Measurements from ENCODE around the gene FAM177B.

The FAM177B gene

GRCh38 chr1:222736972-222737371 lies at the start of gene FAM177B:
FAM177B (plus strand) TSS chr1:222737202; CDS start chr1:222746546, 9,344 bp downstream.
- no peak for TF ChIP-seq CTBP1 (IDR thresholded peaks at IDR 0.05; ENCODE audit: borderline replicate concordance)
- no peak for TF ChIP-seq ZNF384 (IDR thresholded peaks at IDR 0.05)
- TF ChIP-seq FOXK2 (IDR thresholded peaks at IDR 0.05) = no peak
- no peak for TF ChIP-seq ELF4 (IDR thresholded peaks at IDR 0.05)
- no peak for TF ChIP-seq NFRKB (IDR thresholded peaks at IDR 0.05)
- TF ChIP-seq SP1 (IDR thresholded peaks at IDR 0.05) = no peak
- no peak for TF ChIP-seq SUZ12 (IDR thresholded peaks at IDR 0.05)
- TF ChIP-seq ARNT (IDR thresholded peaks at IDR 0.05) = no peak
- no peak for TF ChIP-seq LEF1 (IDR thresholded peaks at IDR 0.05; ENCODE audit: borderline replicate concordance)
- no peak for TF ChIP-seq HDGF (IDR thresholded peaks at IDR 0.05; ENCODE audit: borderline replicate concordance)
- TF ChIP-seq L3MBTL2 (conservative IDR thresholded peaks at IDR 0.05) = no peak
- TF ChIP-seq TARDBP (IDR thresholded peaks at IDR 0.05) = no peak
- no peak for TF ChIP-seq FOXM1 (IDR thresholded peaks at IDR 0.05; ENCODE audit: borderline replicate concordance)
- no peak for TF ChIP-seq PKNOX1 (IDR thresholded peaks at IDR 0.05)
- no peak for TF ChIP-seq FOXA1 (IDR thresholded peaks at IDR 0.05)
- ChIA-PET CTCF (interaction anchor here (0.6 to 1.9 kb wide), 2 partner anchors 269 to 353 kb away, joined by 3 to 5 read pairs; no protein-coding TSS in a partner anchor), POLR2A (interaction anchor here (1.6 kb wide), 1 partner anchor 24 kb away, joined by 4 read pairs; no protein-coding TSS in a partner anchor)
- no peak for DNase-seq (ENCODE audit: extremely low spot score)

GRCh38 chr1:222691016-222691415 lies 46.0 kb upstream of the FAM177B start:
- DNase-seq (ENCODE audit: extremely low spot score) = no peak

GRCh38 chr1:222694927-222695326 lies 42.1 kb upstream of the FAM177B start:
- CTCF ChIA-PET = interaction anchor here (1.2 kb wide), 1 partner anchor 429 kb away, joined by 3 read pairs; no protein-coding TSS in a partner anchor

More at GRCh38 chr1:222691016-222691415, 46.0 kb upstream of the FAM177B start:
- TF ChIP-seq FOXM1 (IDR thresholded peaks at IDR 0.05; ENCODE audit: borderline replicate concordance) = no peak
- no peak for TF ChIP-seq HDGF (IDR thresholded peaks at IDR 0.05; ENCODE audit: borderline replicate concordance)
- no peak for TF ChIP-seq BHLHE40 (IDR thresholded peaks at IDR 0.05; ENCODE audit: borderline replicate concordance)
- TF ChIP-seq ARNT (IDR thresholded peaks at IDR 0.05) = no peak
- TF ChIP-seq FOXK2 (IDR thresholded peaks at IDR 0.05) = no peak
- TF ChIP-seq FOXA1 (IDR thresholded peaks at IDR 0.05) = no peak
- no peak for TF ChIP-seq SUZ12 (IDR thresholded peaks at IDR 0.05)
- no peak for TF ChIP-seq CTBP1 (IDR thresholded peaks at IDR 0.05; ENCODE audit: borderline replicate concordance)
- no peak for TF ChIP-seq PKNOX1 (IDR thresholded peaks at IDR 0.05)
- no peak for TF ChIP-seq NFRKB (IDR thresholded peaks at IDR 0.05)
- no peak for TF ChIP-seq TARDBP (IDR thresholded peaks at IDR 0.05)
- no peak for TF ChIP-seq L3MBTL2 (conservative IDR thresholded peaks at IDR 0.05)
- no peak for TF ChIP-seq ZNF384 (IDR thresholded peaks at IDR 0.05)
- ChIA-PET CTCF (no interaction called here), POLR2A (no interaction called here)

GRCh38 chr1:222696741-222697140 lies 40.3 kb upstream of the FAM177B start:
- CTCF ChIA-PET = no interaction called here
- POLR2A ChIA-PET = no interaction called here
- no peak for DNase-seq (ENCODE audit: extremely low spot score)
- TF ChIP-seq ELF4 (IDR thresholded peaks at IDR 0.05) (no peak), FOXA1 (IDR thresholded peaks at IDR 0.05) (no peak), BHLHE40 (IDR thresholded peaks at IDR 0.05; ENCODE audit: borderline replicate concordance) (no peak), TARDBP (IDR thresholded peaks at IDR 0.05) (no peak), FOXK2 (IDR thresholded peaks at IDR 0.05) (no peak), L3MBTL2 (conservative IDR thresholded peaks at IDR 0.05) (no peak), SUZ12 (IDR thresholded peaks at IDR 0.05) (no peak), ARNT (IDR thresholded peaks at IDR 0.05) (no peak), NFRKB (IDR thresholded peaks at IDR 0.05) (no peak), SP1 (IDR thresholded peaks at IDR 0.05) (no peak), PKNOX1 (IDR thresholded peaks at IDR 0.05) (no peak), FOXM1 (IDR thresholded peaks at IDR 0.05; ENCODE audit: borderline replicate concordance) (no peak), CTBP1 (IDR thresholded peaks at IDR 0.05; ENCODE audit: borderline replicate concordance) (no peak)

More at GRCh38 chr1:222694927-222695326, 42.1 kb upstream of the FAM177B start:
- POLR2A ChIA-PET = no interaction called here
- TF ChIP-seq TARDBP (IDR thresholded peaks at IDR 0.05) (no peak), SUZ12 (IDR thresholded peaks at IDR 0.05) (no peak), FOXM1 (IDR thresholded peaks at IDR 0.05; ENCODE audit: borderline replicate concordance) (no peak), CTBP1 (IDR thresholded peaks at IDR 0.05; ENCODE audit: borderline replicate concordance) (no peak), BHLHE40 (IDR thresholded peaks at IDR 0.05; ENCODE audit: borderline replicate concordance) (no peak), PKNOX1 (IDR thresholded peaks at IDR 0.05) (no peak), ZNF384 (IDR thresholded peaks at IDR 0.05) (no peak), ELF4 (IDR thresholded peaks at IDR 0.05) (no peak), NFRKB (IDR thresholded peaks at IDR 0.05) (no peak), LEF1 (IDR thresholded peaks at IDR 0.05; ENCODE audit: borderline replicate concordance) (no peak), FOXK2 (IDR thresholded peaks at IDR 0.05) (no peak), ARNT (IDR thresholded peaks at IDR 0.05) (no peak), HDGF (IDR thresholded peaks at IDR 0.05; ENCODE audit: borderline replicate concordance) (no peak), FOXA1 (IDR thresholded peaks at IDR 0.05) (no peak), L3MBTL2 (conservative IDR thresholded peaks at IDR 0.05) (no peak)
- no peak for DNase-seq (ENCODE audit: extremely low spot score)

GRCh38 chr1:222697203-222697602 lies 39.8 kb upstream of the FAM177B start:
- no peak for DNase-seq (ENCODE audit: extremely low spot score)
- ChIA-PET CTCF (no interaction called here), POLR2A (no interaction called here)
- TF ChIP-seq FOXA1 (IDR thresholded peaks at IDR 0.05) = no peak
- TF ChIP-seq FOXK2 (IDR thresholded peaks at IDR 0.05) = no peak
- no peak for TF ChIP-seq PKNOX1 (IDR thresholded peaks at IDR 0.05)
- TF ChIP-seq ARNT (IDR thresholded peaks at IDR 0.05) = no peak
- no peak for TF ChIP-seq NFRKB (IDR thresholded peaks at IDR 0.05)
- no peak for TF ChIP-seq ELF4 (IDR thresholded peaks at IDR 0.05)
- TF ChIP-seq SP1 (IDR thresholded peaks at IDR 0.05) = no peak
- TF ChIP-seq FOXM1 (IDR thresholded peaks at IDR 0.05; ENCODE audit: borderline replicate concordance) = no peak
- TF ChIP-seq ZNF384 (IDR thresholded peaks at IDR 0.05) = no peak
- no peak for TF ChIP-seq SUZ12 (IDR thresholded peaks at IDR 0.05)
- TF ChIP-seq HDGF (IDR thresholded peaks at IDR 0.05; ENCODE audit: borderline replicate concordance) = no peak
- TF ChIP-seq L3MBTL2 (conservative IDR thresholded peaks at IDR 0.05) = no peak

Measured in HEK293T (cell line).